K562 (cell line): ENCODE measurements around the gene EIF3I. TPM values are rescaled to one million over a fixed set of nuclear protein-coding genes. Genes with fewer than 3 reads are reported as not detected.

Experiments
- HMG20A ChIP-seq: fragments of 450-650 bp; formaldehyde crosslinking; conservative IDR thresholded peaks from 2 replicates; pipeline ENCODE4 v1.4.0; 2020; ENCODE audit warnings: mild to moderate bottlenecking, mixed read lengths
- NR2F6 ChIP-seq: fragments of 450-650 bp; formaldehyde crosslinking; IDR thresholded peaks from 2 replicates; pipeline ENCODE4 v1.4.0; 2020; ENCODE audit warnings: mild to moderate bottlenecking
- POLR3A ChIP-seq: IDR thresholded peaks from 2 replicates; pipeline ENCODE4 v1.6.1; 2011; ENCODE audit warnings: borderline replicate concordance, mild to moderate bottlenecking, moderate library complexity; ENCODE audit not compliant: insufficient read length, insufficient read depth; ENCODE audit errors: extremely low read depth
- RB1 ChIP-seq: fragments of 450-650 bp; IDR thresholded peaks from 2 replicates; pipeline ENCODE4 v1.6.1; 2017; ENCODE audit warnings: low read depth, mild to moderate bottlenecking
- SMARCA5 ChIP-seq: fragments of 450-650 bp; IDR thresholded peaks from 2 replicates; pipeline ENCODE4 v1.6.1; 2016
- U2AF2 ChIP-seq: fragments of 200-400 bp; formaldehyde crosslinking; optimal IDR thresholded peaks from 2 replicates; pipeline ENCODE3; 2017; ENCODE audit warnings: low read depth, mild to moderate bottlenecking, low read length
- ZNF121 ChIP-seq: sonication (generic); formaldehyde crosslinking; conservative IDR thresholded peaks from 2 replicates; pipeline ENCODE4 v1.8.0; 2022; ENCODE audit warnings: missing genetic modification reagents
- ZNF589 ChIP-seq: fragments of 200-800 bp; sonication (Bioruptor generic); IDR thresholded peaks from 2 replicates; pipeline ENCODE4 v1.6.1; 2016; ENCODE audit warnings: low read depth, missing genetic modification characterization, missing compliant biosample characterization
- ZNF717 ChIP-seq: fragments of 250-450 bp; sonication (Bioruptor Pico); IDR thresholded peaks from 2 replicates; pipeline ENCODE4 v1.5.0; 2021
- ZNF778 ChIP-seq: fragments of 450-650 bp; formaldehyde crosslinking; IDR thresholded peaks from 2 replicates; pipeline ENCODE4 v1.4.0; 2020; ENCODE audit warnings: mild to moderate bottlenecking, moderate library complexity
- polyA plus RNA-seq, 8 experiments: library from polyadenylated mRNA; depleted of rRNA in 4 of 8; stranded (reverse) in 5 of 8; unstranded in 3 of 8; fragments of >200 nt; fragmentation: Nextera tagmentation in 2 of 8; fragmentation: Illumina TruSeq in 1 of 8; extraction: Ambion mirVana in 2 of 8; extraction: Trizol in 1 of 8; gene quantifications; 2 replicates each; pipeline versions ENCODE4 v1.2.1 to v1.2.3, GENCODE V29; 2011 to 2014; ENCODE audit warnings: inconsistent platforms in 1 of 8, missing spikeins in 1 of 8
- total RNA-seq, 7 experiments: library from RNA; depleted of rRNA in 6 of 7; stranded (reverse); fragments of >200 nt in 6 of 7; fragmentation: Illumina TruSeq in 2 of 7; extraction: Trizol in 2 of 7; gene quantifications; 2 replicates each; pipeline versions ENCODE4 v1.2.1 to v1.2.3, GENCODE V29; 2011 to 2021; ENCODE audit warnings: low replicate concordance in 1 of 7
- TF ChIP-seq, protein P1 (sequence below), 2 experiments: fragments of 200-800 bp in 1 of 2; sonication (Bioruptor generic) in 1 of 2; sonication (generic) in 1 of 2; formaldehyde crosslinking in 1 of 2; IDR thresholded peaks in 1 of 2; conservative IDR thresholded peaks in 1 of 2; 2 replicates each; pipeline versions ENCODE4 v1.5.0 to v1.6.1; 2016 to 2020; ENCODE audit warnings: missing compliant biosample characterization in 1 of 2, missing genetic modification characterization in 1 of 2, missing genetic modification reagents in 1 of 2
- TF ChIP-seq, protein P2 (sequence below): fragments of 450-650 bp; IDR thresholded peaks from 2 replicates; pipeline ENCODE4 v1.6.1; 2016; ENCODE audit warnings: mild to moderate bottlenecking, moderate library complexity
- TF ChIP-seq, protein P3 (sequence below): fragments of 200-800 bp; sonication (Bioruptor generic); IDR thresholded peaks from 2 replicates; pipeline ENCODE4 v1.6.1; 2017; ENCODE audit warnings: missing genetic modification characterization, missing compliant biosample characterization

Gene EIF3I
- total and polyA plus RNA-seq, 9 of the 15 experiments (the other 6 are each of a cell fraction or from before 2014, with no cell fraction given), result 414 to 1,526 (median 635) TPM

DNA sequence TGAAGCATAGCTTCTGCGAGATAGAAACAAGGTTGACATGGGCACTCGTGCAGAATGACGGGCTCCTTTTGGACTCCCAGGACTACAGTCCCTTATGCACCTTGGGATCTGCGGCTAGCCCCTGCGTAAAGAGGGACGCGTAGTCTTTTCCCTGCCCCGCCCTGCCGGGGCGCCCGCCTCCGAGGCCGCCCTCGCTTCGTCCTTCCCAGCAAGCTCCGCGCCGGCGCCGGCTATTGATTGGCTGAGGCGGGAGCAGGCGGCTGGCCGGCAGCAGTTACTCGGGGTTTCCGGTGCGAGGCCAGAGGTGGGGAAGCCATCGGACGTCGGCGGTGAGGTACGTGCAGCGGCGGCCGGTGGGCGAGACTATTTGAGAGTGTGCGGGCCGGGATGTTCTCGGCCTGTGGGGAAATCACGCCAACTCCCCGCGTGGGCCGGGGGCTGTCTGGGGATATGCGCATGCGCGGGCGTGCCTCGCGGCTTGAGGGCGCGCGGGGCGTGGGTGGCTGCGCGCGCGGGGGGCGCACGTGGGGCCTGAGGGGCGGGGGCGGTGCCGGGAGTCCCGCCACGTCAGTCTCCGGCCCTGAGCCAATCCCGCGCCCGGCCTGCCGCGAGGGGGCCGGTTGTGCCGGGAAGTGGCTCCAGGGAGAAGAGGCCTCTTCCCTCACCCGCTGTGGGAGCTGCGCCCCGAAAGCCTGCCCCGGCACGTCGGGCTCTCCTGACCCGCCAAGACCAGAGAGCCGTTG is 42.6 kb upstream of the EIF3I start, which contains the start of gene TXLNA (continued):
- TF ChIP-seq, protein P1, sequence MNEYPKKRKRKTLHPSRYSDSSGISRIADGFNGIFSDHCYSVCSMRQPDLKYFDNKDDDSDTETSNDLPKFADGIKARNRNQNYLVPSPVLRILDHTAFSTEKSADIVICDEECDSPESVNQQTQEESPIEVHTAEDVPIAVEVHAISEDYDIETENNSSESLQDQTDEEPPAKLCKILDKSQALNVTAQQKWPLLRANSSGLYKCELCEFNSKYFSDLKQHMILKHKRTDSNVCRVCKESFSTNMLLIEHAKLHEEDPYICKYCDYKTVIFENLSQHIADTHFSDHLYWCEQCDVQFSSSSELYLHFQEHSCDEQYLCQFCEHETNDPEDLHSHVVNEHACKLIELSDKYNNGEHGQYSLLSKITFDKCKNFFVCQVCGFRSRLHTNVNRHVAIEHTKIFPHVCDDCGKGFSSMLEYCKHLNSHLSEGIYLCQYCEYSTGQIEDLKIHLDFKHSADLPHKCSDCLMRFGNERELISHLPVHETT (CRISPR knock-in tag; conservative IDR thresholded peaks at IDR 0.05 in 1 of 2, IDR thresholded peaks at IDR 0.05 in 1 of 2), result peak in 1 of 2 experiments; percentile 96; a peak in 2 of 4 replicates
- no peak for TF ChIP-seq U2AF2
- TF ChIP-seq SMARCA5, result no peak
- no peak for TF ChIP-seq POLR3A
- no peak for TF ChIP-seq ZNF778 (CRISPR knock-in tag)
- TF ChIP-seq NR2F6 (CRISPR knock-in tag), result 0 out of 2 replicates have a peak, but pooled peaks have one; percentile 66
- TF ChIP-seq, protein P2, sequence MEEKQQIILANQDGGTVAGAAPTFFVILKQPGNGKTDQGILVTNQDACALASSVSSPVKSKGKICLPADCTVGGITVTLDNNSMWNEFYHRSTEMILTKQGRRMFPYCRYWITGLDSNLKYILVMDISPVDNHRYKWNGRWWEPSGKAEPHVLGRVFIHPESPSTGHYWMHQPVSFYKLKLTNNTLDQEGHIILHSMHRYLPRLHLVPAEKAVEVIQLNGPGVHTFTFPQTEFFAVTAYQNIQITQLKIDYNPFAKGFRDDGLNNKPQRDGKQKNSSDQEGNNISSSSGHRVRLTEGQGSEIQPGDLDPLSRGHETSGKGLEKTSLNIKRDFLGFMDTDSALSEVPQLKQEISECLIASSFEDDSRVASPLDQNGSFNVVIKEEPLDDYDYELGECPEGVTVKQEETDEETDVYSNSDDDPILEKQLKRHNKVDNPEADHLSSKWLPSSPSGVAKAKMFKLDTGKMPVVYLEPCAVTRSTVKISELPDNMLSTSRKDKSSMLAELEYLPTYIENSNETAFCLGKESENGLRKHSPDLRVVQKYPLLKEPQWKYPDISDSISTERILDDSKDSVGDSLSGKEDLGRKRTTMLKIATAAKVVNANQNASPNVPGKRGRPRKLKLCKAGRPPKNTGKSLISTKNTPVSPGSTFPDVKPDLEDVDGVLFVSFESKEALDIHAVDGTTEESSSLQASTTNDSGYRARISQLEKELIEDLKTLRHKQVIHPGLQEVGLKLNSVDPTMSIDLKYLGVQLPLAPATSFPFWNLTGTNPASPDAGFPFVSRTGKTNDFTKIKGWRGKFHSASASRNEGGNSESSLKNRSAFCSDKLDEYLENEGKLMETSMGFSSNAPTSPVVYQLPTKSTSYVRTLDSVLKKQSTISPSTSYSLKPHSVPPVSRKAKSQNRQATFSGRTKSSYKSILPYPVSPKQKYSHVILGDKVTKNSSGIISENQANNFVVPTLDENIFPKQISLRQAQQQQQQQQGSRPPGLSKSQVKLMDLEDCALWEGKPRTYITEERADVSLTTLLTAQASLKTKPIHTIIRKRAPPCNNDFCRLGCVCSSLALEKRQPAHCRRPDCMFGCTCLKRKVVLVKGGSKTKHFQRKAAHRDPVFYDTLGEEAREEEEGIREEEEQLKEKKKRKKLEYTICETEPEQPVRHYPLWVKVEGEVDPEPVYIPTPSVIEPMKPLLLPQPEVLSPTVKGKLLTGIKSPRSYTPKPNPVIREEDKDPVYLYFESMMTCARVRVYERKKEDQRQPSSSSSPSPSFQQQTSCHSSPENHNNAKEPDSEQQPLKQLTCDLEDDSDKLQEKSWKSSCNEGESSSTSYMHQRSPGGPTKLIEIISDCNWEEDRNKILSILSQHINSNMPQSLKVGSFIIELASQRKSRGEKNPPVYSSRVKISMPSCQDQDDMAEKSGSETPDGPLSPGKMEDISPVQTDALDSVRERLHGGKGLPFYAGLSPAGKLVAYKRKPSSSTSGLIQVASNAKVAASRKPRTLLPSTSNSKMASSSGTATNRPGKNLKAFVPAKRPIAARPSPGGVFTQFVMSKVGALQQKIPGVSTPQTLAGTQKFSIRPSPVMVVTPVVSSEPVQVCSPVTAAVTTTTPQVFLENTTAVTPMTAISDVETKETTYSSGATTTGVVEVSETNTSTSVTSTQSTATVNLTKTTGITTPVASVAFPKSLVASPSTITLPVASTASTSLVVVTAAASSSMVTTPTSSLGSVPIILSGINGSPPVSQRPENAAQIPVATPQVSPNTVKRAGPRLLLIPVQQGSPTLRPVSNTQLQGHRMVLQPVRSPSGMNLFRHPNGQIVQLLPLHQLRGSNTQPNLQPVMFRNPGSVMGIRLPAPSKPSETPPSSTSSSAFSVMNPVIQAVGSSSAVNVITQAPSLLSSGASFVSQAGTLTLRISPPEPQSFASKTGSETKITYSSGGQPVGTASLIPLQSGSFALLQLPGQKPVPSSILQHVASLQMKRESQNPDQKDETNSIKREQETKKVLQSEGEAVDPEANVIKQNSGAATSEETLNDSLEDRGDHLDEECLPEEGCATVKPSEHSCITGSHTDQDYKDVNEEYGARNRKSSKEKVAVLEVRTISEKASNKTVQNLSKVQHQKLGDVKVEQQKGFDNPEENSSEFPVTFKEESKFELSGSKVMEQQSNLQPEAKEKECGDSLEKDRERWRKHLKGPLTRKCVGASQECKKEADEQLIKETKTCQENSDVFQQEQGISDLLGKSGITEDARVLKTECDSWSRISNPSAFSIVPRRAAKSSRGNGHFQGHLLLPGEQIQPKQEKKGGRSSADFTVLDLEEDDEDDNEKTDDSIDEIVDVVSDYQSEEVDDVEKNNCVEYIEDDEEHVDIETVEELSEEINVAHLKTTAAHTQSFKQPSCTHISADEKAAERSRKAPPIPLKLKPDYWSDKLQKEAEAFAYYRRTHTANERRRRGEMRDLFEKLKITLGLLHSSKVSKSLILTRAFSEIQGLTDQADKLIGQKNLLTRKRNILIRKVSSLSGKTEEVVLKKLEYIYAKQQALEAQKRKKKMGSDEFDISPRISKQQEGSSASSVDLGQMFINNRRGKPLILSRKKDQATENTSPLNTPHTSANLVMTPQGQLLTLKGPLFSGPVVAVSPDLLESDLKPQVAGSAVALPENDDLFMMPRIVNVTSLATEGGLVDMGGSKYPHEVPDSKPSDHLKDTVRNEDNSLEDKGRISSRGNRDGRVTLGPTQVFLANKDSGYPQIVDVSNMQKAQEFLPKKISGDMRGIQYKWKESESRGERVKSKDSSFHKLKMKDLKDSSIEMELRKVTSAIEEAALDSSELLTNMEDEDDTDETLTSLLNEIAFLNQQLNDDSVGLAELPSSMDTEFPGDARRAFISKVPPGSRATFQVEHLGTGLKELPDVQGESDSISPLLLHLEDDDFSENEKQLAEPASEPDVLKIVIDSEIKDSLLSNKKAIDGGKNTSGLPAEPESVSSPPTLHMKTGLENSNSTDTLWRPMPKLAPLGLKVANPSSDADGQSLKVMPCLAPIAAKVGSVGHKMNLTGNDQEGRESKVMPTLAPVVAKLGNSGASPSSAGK, result peak; percentile 99
- TF ChIP-seq HMG20A (CRISPR knock-in tag), result no peak
- peak; percentile 98 for TF ChIP-seq ZNF589 (CRISPR knock-in tag)
- TF ChIP-seq, protein P3, sequence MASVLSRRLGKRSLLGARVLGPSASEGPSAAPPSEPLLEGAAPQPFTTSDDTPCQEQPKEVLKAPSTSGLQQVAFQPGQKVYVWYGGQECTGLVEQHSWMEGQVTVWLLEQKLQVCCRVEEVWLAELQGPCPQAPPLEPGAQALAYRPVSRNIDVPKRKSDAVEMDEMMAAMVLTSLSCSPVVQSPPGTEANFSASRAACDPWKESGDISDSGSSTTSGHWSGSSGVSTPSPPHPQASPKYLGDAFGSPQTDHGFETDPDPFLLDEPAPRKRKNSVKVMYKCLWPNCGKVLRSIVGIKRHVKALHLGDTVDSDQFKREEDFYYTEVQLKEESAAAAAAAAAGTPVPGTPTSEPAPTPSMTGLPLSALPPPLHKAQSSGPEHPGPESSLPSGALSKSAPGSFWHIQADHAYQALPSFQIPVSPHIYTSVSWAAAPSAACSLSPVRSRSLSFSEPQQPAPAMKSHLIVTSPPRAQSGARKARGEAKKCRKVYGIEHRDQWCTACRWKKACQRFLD (CRISPR knock-in tag), result peak; percentile 98
- peak; percentile 89; the same call in 1 of the 2 replicates for TF ChIP-seq RB1
- no peak for TF ChIP-seq ZNF717
- no peak for TF ChIP-seq ZNF121
